Heart right ventricle (tissue), 16 donors: ENCODE measurements around the gene TMEM236. TPM values are rescaled to one million over a fixed set of nuclear protein-coding genes. Genes with fewer than 3 reads are reported as not detected.
"Not testable (repeated sequence)": the region's sequence is repeated elsewhere in the genome, so short reads cannot be mapped to it uniquely, and the experiment has no call there.

Experiments
- ATAC-seq, 8 donors: fragments of 200-7000 bp; cut with Tn5 transposase; one replicate each; pipeline ENCODE4 v1.9.1; 2020; ENCODE audit warnings: mild to moderate bottlenecking in 8 of 8, moderate library complexity in 8 of 8, moderate number of reproducible peaks in 1 of 8
- DNase-seq, 2 donors: peaks; one replicate each; pipeline ENCODE4 v3.0.0-alpha.2; 2020
- H3K27ac ChIP-seq, 10 donors: fragments of 200-600 bp; sonication (generic) in 2 of 10; one replicate each; pipeline versions ENCODE4 v1.5.0 to v1.8.0; 2020 to 2022; ENCODE audit warnings: mild to moderate bottlenecking in 3 of 10
- H3K27me3 ChIP-seq, 7 donors: fragments of 200-600 bp; one replicate each; pipeline ENCODE4 v1.8.0; 2021 to 2022; ENCODE audit warnings: mild to moderate bottlenecking in 2 of 7
- H3K36me3 ChIP-seq, 9 donors: fragments of 200-600 bp; sonication (generic) in 1 of 9; one replicate each; pipeline versions ENCODE4 v1.5.0 to v1.8.0; 2020 to 2022; ENCODE audit warnings: mild to moderate bottlenecking in 2 of 9
- H3K4me1 ChIP-seq, 9 donors: fragments of 200-600 bp; sonication (generic) in 1 of 9; one replicate each; pipeline versions ENCODE4 v1.5.0 to v1.8.0; 2020 to 2022; ENCODE audit warnings: mild to moderate bottlenecking in 4 of 9
- H3K4me3 ChIP-seq, 10 donors: fragments of 200-600 bp; sonication (generic) in 2 of 10; one replicate each; pipeline versions ENCODE4 v1.5.0 to v1.8.0; 2020 to 2022; ENCODE audit warnings: mild to moderate bottlenecking in 7 of 10, moderate library complexity in 2 of 10
- H3K9me3 ChIP-seq, 11 donors: fragments of 200-600 bp in 10 of 11; sonication (generic) in 2 of 11; one replicate each; pipeline versions ENCODE4 v1.5.0 to v1.8.0; 2013 to 2022; ENCODE audit warnings: mild to moderate bottlenecking in 2 of 11, control low read depth in 1 of 11, moderate library complexity in 1 of 11
- CTCF ChIP-seq, 9 donors: fragments of 200-600 bp; sonication (generic) in 2 of 9; IDR thresholded peaks; one replicate each; pipeline versions ENCODE4 v1.5.0 to v1.8.0; 2021 to 2022; ENCODE audit warnings: antibody characterized with exemption in 9 of 9, mild to moderate bottlenecking in 5 of 9, moderate library complexity in 1 of 9
- WGBS, 2 donors: extraction: QIAGEN DNeasy Blood & Tissue Kit; methylation state at CpG; one replicate each; pipeline ENCODE4 v1.1.7; 2013; ENCODE audit warnings: inconsistent platforms in 1 of 2; 5-methylcytosine and 5-hydroxymethylcytosine counted together
- intact Hi-C, 10 donors: fragments of 100-400 bp; cut with DNase I; formaldehyde crosslinking; loops; one replicate each; pipeline versions ENCODE4 v1.11.1 to v1.14.2; 2022
- polyA plus RNA-seq, 2 donors: library from polyadenylated mRNA; stranded (reverse); fragments of 200-250 nt; gene quantifications; one replicate each; pipeline ENCODE4 v1.2.3, GENCODE V29; 2013
- total RNA-seq, 10 donors: library from RNA; stranded (reverse); fragmentation: NEBNext Ultra II Directional in 3 of 10; extraction: Animal tissue kit (Norgen Biotek cat#: 25700) in 3 of 10; gene quantifications; one replicate each; pipeline versions ENCODE4 v1.2.1 to v1.2.4, GENCODE V29; 2021 to 2023
- donor health status: Arrhythmogenic right ventricular cardiomyopathy.
- donor health status: ischemic (EF 13 %, LVEDD 7.1; RV severe dilation, severe dysfunction).
- donor health status: healthy with polysubstance abuse.
- donor health status: DM: no; HTN: yes; CAD: no.
- donor health status: DM: no; HTN: no; CAD: no.
- donor health status: ischemic (EF 25% LVEDD 6.9; RV normal size, moderate dysfunction).
- donor health status: ischemic (EF 25% LVEDD 5.7; RV mildly dilated, moderate dysfunction).
- donor health status: healthy.
- donor health status: DM: yes; HTN: yes; CAD: no.
- donor health status: Ischemic cardiomyopathy.
- donor health status: ischemic (EF 35%, LVEDD 5.7; RV mildly dilated, moderate dysfunction).
- donor health status: nonischemic (EF 11% LVEDD 7.7; RV severe dilation, severe dysfunction).
- donor health status: DM: yes; HTN: yes; CAD: no.
- donor health status: PGD.
- donor health status: ischemic (EF 29% LVEDD 5.4; RV normal size, mild dysfunction).
- donor health status: nonischemic (EF 23%, LVEDD 6.1; RV moderate dilation, normal function).

TMEM236 gene
- total and polyA plus RNA-seq, 12 donors: 0.08 to 2.5 (median 0.34) TPM; not detected in 1

DNA sequence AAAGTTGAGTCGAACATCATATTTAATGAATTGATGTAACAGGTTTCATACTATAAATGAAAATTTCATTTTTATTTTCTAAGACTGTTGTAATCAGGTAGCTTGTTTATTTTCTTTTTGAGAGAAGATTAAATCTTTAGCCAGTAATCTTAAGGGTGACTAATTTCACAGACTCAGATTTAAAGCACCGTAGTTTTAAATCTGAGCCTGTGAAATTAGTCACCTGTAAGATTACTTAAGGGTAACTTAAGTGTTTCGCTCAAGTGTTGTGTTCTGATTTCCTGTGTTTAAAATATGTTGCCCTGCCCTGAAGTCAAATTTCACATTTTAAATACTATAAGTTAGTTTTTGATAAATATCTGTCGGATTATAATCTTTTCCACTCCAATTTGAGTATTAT, 35.8 kb upstream of the TMEM236 start:
- no peak for TF ChIP-seq CTCF (IDR thresholded peaks at IDR 0.05)
- no peak overlapping the region for H3K4me3 ChIP-seq
- ATAC-seq: no peak

GRCh38 chr10:17722317-17723014, 29.5 kb upstream of the TMEM236 start:
- H3K4me1 ChIP-seq, intact Hi-C loops, ATAC-seq, DNase-seq, H3K4me3 ChIP-seq, H3K27me3 ChIP-seq, H3K27ac ChIP-seq: not testable (repeated sequence)
- Histone ChIP-seq H3K9me3 (peaks cover 0 to 16% (median 0%) of the 10 kb centered on the region in 11 donors), H3K36me3 (peaks cover 0 to 31% (median 7%) of the 10 kb centered on the region in 9 donors)
- 93 to 95% methylated on average over 22 to 24 of the region's 25 CpGs for WGBS, 2 donors

More for the DNA sequence above, 35.8 kb upstream of the TMEM236 start:
- intact Hi-C loops: no loop called here
- Histone ChIP-seq H3K9me3 (peaks cover 0 to 5% (median 0%) of the 10 kb centered on the region in 11 donors), H3K27me3 (no peaks in the 10 kb centered on the region), H3K4me1 (no peaks in the 10 kb centered on the region), H3K27ac (no peak overlapping the region), H3K36me3 (peaks cover 0 to 68% (median 25%) of the 10 kb centered on the region in 9 donors)
- no peak for DNase-seq
- WGBS, 2 donors: 97 to 99% methylated on average over 4 of the region's 4 CpGs

GRCh38 chr10:17725703-17726102, 26.3 kb upstream of the TMEM236 start:
- no peak for TF ChIP-seq CTCF (IDR thresholded peaks at IDR 0.05)
- Histone ChIP-seq H3K27ac (no peak overlapping the region), H3K36me3 (peaks cover 0 to 24% (median 4%) of the 10 kb centered on the region in 9 donors), H3K4me1 (peaks cover 0 to 5% (median 0%) of the 10 kb centered on the region in 9 donors), H3K9me3 (peaks cover 0 to 10% (median 0%) of the 10 kb centered on the region in 11 donors), H3K27me3 (no peaks in the 10 kb centered on the region), H3K4me3 (no peak overlapping the region)
- 72 to 87% methylated on average over 7 of the region's 7 CpGs for whole genome bisulfite sequencing, 2 donors
- ATAC-seq (no peak), DNase-seq (no peak)
- intact Hi-C loops: no loop called here

GRCh38 chr10:17729630-17730029, 22.4 kb upstream of the TMEM236 start:
- ATAC-seq: no peak

More at GRCh38 chr10:17729630-17730029, 22.4 kb upstream of the TMEM236 start:
- TF ChIP-seq CTCF (IDR thresholded peaks at IDR 0.05): no peak
- no peak for DNase-seq
- H3K36me3 ChIP-seq: peaks cover 0 to 7% (median 0%) of the 10 kb centered on the region in 9 donors
- peaks cover 0 to 13% (median 1%) of the 10 kb centered on the region in 9 donors for H3K4me1 ChIP-seq
- H3K27me3 ChIP-seq: no peaks in the 10 kb centered on the region
- peak overlapping the region in 1 of 10 donors; percentile 87 for H3K27ac ChIP-seq
- intact Hi-C loops: loop anchor here in 5 of 10 donors (10.0 kb wide), 2 partner anchors 485 to 505 kb away; no protein-coding TSS in a partner anchor
- whole genome bisulfite sequencing, 2 donors: 90 to 95% methylated on average over 6 of the region's 6 CpGs
- no peaks in the 10 kb centered on the region for H3K9me3 ChIP-seq
- H3K4me3 ChIP-seq: no peak overlapping the region
